ENCODE data around the gene WNT2. TPM values are rescaled to one million over a fixed set of nuclear protein-coding genes. Genes with fewer than 3 reads are reported as not detected.

Gene WNT2
- total RNA-seq, 4 donors from 2014 or later: not detected

DNA sequence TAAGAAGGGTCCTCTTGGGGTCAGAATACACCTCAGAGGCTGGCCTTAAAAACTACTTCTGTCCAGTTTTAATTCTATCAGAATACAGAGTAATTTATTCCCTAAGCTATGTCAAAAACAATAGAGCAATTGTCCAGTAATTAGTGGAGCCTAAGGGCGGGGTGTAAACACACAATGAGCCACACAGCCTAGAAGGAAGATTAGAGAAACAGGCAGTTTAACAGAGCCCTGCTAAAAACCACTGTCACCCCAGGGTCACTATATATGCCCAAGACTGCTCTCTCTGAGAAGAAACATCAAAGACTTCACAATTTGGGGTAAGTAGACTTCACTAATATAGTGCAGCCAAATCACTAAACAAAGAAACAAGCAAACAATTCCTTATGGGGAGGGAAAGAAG lies 27.2 kb upstream of the WNT2 start:
- Histone ChIP-seq H3K36me3 (no peaks in the 10 kb centered on the region), H3K27me3 (no peaks in the 10 kb centered on the region), H3K4me3 (no peak overlapping the region), H3K9me3 (no peaks in the 10 kb centered on the region), H3K4me1 (no peaks in the 10 kb centered on the region), H3K27ac (no peak overlapping the region)
- intact Hi-C loops (cut with DNase I; ENCODE audit: low total_unique reads) (no loop called here), in situ Hi-C loops (cut with MboI; ENCODE audit: low pct_ligation_motif_present in 1 of 4, low pct_unique_long_range_greater_than_20kb in 1 of 4, low sequenced_read_pairs in 3 of 4) (no loop called here)
- WGBS, 2 donors (ENCODE audit: low coverage in 1 of 2): 13 to 38% methylated on average over 1 of the region's 1 CpG
- TF ChIP-seq, protein P1, sequence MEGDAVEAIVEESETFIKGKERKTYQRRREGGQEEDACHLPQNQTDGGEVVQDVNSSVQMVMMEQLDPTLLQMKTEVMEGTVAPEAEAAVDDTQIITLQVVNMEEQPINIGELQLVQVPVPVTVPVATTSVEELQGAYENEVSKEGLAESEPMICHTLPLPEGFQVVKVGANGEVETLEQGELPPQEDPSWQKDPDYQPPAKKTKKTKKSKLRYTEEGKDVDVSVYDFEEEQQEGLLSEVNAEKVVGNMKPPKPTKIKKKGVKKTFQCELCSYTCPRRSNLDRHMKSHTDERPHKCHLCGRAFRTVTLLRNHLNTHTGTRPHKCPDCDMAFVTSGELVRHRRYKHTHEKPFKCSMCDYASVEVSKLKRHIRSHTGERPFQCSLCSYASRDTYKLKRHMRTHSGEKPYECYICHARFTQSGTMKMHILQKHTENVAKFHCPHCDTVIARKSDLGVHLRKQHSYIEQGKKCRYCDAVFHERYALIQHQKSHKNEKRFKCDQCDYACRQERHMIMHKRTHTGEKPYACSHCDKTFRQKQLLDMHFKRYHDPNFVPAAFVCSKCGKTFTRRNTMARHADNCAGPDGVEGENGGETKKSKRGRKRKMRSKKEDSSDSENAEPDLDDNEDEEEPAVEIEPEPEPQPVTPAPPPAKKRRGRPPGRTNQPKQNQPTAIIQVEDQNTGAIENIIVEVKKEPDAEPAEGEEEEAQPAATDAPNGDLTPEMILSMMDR (IDR thresholded peaks at IDR 0.05): no peak
- no peak for TF ChIP-seq EP300 (IDR thresholded peaks at IDR 0.05; ENCODE audit: low read depth)
- TF ChIP-seq POLR2AphosphoS5 (IDR thresholded peaks at IDR 0.05): no peak
- TF ChIP-seq POLR2A (IDR thresholded peaks at IDR 0.05): no peak
- DNase-seq: no peak

DNA sequence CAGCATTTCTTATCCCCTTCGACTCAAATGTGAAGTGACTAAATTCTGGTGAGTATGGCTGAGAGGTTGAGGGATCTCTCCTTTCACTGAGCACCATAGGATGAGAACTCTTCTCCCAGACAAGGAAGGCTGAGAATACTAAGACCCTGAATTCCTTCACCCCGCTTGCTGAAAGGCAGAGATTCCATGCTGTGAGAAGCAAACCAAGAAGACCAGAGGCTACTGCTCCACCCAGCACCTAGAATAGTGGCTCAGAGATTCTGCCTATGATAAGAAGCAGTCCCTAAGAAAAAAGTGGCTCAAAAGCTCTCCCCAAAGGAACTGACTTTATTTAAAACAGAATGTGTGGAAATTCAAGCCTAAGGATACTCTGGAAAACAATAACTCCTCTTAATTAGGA lies 26.7 kb upstream of the WNT2 start:
- TF ChIP-seq, protein P1 (IDR thresholded peaks at IDR 0.05): no peak
- TF ChIP-seq EP300 (IDR thresholded peaks at IDR 0.05; ENCODE audit: low read depth) (no peak), POLR2AphosphoS5 (IDR thresholded peaks at IDR 0.05) (no peak)
- intact Hi-C loops (cut with DNase I; ENCODE audit: low total_unique reads): no loop called here
- no peaks in the 10 kb centered on the region for H3K27me3 ChIP-seq
- H3K4me3 ChIP-seq: no peak overlapping the region
- H3K9me3 ChIP-seq: no peaks in the 10 kb centered on the region
- in situ Hi-C loops (cut with MboI; ENCODE audit: low pct_ligation_motif_present in 1 of 4, low pct_unique_long_range_greater_than_20kb in 1 of 4, low sequenced_read_pairs in 3 of 4): no loop called here
- WGBS, 2 donors (ENCODE audit: low coverage in 1 of 2): 67 to 68% methylated on average over 1 to 2 of the region's 2 CpGs
- no peak for DNase-seq
- no peaks in the 10 kb centered on the region for H3K4me1 ChIP-seq
- no peak overlapping the region for H3K27ac ChIP-seq
- no peaks in the 10 kb centered on the region for H3K36me3 ChIP-seq

DNA sequence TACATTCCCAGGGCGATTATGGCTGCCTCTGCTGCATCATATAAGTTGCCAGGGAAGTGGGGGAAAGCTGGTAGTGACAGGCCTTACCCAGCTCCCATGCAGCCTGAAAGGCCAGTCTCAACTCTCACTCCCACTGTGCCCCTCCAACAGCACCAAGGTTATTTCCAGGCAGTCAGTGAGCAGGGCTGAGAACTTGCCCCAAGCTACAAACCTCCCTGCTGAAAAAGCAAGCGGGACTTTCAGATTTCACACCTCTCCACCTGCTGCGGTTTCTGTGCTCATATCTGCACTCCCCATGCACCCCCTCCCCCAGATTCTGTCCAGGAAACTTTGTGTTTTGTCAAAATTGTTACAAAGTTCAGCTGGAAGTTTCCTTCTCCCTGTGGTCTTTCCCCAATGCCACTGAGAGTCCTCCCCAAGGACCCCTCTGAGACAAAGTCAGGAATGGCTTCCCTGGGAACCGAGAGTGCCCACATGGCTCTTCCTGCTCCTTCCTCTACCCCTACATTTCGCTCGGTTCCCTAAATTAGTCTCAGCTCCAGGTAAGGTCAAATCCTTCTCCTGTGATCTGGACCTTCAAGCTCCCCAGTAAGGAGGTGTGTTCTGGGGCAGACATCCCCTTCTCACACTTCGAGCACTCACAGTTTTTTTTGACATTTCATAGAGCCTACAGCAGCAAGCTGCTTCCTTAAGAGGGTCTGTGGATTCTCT lies 25.3 kb upstream of the WNT2 start:
- no peaks in the 10 kb centered on the region for H3K27me3 ChIP-seq
- no peaks in the 10 kb centered on the region for H3K4me1 ChIP-seq
- in situ Hi-C loops (cut with MboI; ENCODE audit: low pct_ligation_motif_present in 1 of 4, low pct_unique_long_range_greater_than_20kb in 1 of 4, low sequenced_read_pairs in 3 of 4) (no loop called here), intact Hi-C loops (cut with DNase I; ENCODE audit: low total_unique reads) (no loop called here)
- 78 to 82% methylated on average over 4 to 7 of the region's 7 CpGs for WGBS, 2 donors (ENCODE audit: low coverage in 1 of 2)
- no peak overlapping the region for H3K27ac ChIP-seq
- no peak for DNase-seq
- TF ChIP-seq, protein P1 (IDR thresholded peaks at IDR 0.05): no peak
- no peak overlapping the region for H3K4me3 ChIP-seq
- no peaks in the 10 kb centered on the region for H3K9me3 ChIP-seq
- H3K36me3 ChIP-seq: no peaks in the 10 kb centered on the region

DNA sequence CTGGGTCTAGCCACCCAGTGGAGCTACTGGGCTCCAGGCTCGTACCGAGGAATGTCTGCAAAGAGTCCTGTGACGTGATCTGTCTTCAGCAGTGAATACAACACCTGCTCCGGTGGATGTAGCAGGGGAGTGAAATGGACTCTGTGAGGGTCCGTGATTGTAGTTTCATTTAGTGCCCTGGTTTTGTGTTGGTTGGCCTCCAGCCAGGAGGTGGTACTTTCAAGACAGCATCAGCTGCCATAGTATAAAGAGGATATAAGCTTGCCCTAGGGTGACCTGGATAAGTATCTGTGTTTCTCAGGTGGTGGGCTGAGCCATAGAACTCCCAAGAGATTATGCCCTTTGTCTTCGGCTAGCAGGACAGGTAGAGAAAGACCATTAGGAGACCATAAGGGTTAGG lies 24.6 kb upstream of the WNT2 start:
- H3K4me1 ChIP-seq: no peaks in the 10 kb centered on the region
- TF ChIP-seq POLR2A (IDR thresholded peaks at IDR 0.05): no peak
- TF ChIP-seq, protein P1 (IDR thresholded peaks at IDR 0.05): no peak
- no peak for TF ChIP-seq POLR2AphosphoS5 (IDR thresholded peaks at IDR 0.05)
- no peak for TF ChIP-seq EP300 (IDR thresholded peaks at IDR 0.05; ENCODE audit: low read depth)
- intact Hi-C loops (cut with DNase I; ENCODE audit: low total_unique reads) (no loop called here), in situ Hi-C loops (cut with MboI; ENCODE audit: low pct_ligation_motif_present in 1 of 4, low pct_unique_long_range_greater_than_20kb in 1 of 4, low sequenced_read_pairs in 3 of 4) (no loop called here)
- no peaks in the 10 kb centered on the region for H3K27me3 ChIP-seq
- no peak overlapping the region for H3K4me3 ChIP-seq
- 87% methylated on average over 6 of the region's 6 CpGs; no CpG with 5 or more reads in 1 of the 2 donors for WGBS, 2 donors (ENCODE audit: low coverage in 1 of 2)
- DNase-seq: no peak
- H3K27ac ChIP-seq: no peak overlapping the region
- H3K9me3 ChIP-seq: no peaks in the 10 kb centered on the region
- H3K36me3 ChIP-seq: no peaks in the 10 kb centered on the region

All from transverse colon (tissue), 4 donors.